ENCODE data around the gene CPA1.

CPA1 gene

DNA sequence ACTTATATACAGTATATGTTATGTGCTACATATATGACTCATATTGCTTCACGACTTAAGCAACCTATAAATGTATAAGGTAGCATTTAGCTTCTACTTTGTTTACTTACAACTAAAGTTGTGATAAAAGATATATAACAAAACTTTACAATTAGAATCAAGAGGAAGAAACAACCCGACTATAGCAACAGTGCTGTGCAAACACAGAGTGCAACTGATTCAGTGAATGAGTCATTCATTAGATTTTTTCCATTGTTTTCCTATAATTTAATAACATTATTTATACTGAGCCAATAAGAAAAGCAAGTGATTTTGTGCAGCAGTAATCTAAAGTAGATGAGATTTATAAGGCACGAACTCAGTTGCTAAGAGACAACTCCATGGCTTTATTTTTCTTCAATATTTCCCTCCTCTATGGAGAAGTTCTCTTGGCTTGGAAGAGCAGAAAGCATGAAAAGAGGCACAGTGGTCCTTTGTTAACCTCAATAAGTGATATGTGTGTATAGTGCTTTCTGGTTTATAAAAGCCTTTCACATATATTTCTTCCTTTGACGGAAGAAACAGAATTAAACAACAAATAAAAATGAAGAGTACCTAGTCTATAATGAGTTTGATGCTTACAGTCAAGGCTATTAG, 40.8 kb downstream of the CPA1 start:
- H3K4me3 ChIP-seq (ENCODE audit: control insufficient read depth, low read depth, low read length) = no peak overlapping the region

DNA sequence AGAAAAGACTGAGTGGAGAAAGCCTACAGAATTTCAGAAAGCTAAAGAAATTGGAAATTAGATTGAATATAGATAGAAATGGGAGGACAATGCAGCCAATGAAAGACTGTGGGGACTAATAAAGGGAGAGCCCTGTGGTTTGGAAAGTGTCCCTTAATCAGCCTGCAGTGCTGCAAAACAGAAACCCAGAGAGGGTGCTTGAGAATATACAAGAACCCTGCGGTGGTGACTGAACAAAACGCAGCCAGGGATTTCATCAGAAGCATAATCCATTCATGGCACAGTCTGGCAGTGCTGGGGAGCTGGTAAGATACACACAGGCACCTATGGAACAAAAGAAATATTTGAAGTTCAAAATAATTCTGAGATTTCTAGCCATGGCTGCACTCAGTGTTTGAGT, 41.4 kb downstream of the CPA1 start:
- H3K4me3 ChIP-seq (ENCODE audit: control insufficient read depth, low read depth, low read length) = no peak overlapping the region
- DNase-seq (ENCODE audit: low read depth) = peak; percentile 17
- TF ChIP-seq, protein P1, sequence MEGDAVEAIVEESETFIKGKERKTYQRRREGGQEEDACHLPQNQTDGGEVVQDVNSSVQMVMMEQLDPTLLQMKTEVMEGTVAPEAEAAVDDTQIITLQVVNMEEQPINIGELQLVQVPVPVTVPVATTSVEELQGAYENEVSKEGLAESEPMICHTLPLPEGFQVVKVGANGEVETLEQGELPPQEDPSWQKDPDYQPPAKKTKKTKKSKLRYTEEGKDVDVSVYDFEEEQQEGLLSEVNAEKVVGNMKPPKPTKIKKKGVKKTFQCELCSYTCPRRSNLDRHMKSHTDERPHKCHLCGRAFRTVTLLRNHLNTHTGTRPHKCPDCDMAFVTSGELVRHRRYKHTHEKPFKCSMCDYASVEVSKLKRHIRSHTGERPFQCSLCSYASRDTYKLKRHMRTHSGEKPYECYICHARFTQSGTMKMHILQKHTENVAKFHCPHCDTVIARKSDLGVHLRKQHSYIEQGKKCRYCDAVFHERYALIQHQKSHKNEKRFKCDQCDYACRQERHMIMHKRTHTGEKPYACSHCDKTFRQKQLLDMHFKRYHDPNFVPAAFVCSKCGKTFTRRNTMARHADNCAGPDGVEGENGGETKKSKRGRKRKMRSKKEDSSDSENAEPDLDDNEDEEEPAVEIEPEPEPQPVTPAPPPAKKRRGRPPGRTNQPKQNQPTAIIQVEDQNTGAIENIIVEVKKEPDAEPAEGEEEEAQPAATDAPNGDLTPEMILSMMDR (IDR thresholded peaks at IDR 0.05; ENCODE audit: control insufficient read depth, insufficient read depth, low read depth, low read length, missing control alignments) = no peak

More for the DNA sequence above, 40.8 kb downstream of the CPA1 start:
- TF ChIP-seq, protein P1 (IDR thresholded peaks at IDR 0.05; ENCODE audit: control insufficient read depth, insufficient read depth, low read depth, low read length, missing control alignments) = no peak
- no peak for DNase-seq (ENCODE audit: low read depth)

DNA sequence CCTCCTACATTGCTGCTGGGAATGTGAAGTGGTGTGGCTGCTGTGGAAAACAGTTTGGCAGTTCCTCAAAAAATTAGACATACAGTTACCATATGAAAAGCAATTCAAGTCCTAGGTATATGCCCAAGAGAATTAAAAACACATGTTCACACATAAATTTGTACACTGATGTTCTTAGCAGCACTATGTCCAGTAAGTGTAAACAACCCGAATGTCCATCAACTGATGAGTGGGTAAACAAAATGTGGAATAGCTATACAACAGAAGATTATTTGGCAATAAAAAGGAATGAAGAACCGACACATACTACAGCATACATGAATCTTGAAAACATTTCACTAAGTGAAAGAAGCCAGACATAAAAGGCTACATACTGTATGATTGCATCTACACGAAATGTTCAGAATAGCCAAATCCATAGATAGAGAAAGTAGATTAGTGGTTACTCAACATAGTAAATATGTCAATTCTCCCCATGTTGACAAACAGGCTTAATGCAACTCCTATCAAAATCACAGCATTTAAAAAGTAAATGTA, 43.3 kb downstream of the CPA1 start:
- TF ChIP-seq, protein P1 (IDR thresholded peaks at IDR 0.05; ENCODE audit: control insufficient read depth, insufficient read depth, low read depth, low read length, missing control alignments) = no peak
- no peak for DNase-seq (ENCODE audit: low read depth)
- no peak overlapping the region for H3K4me3 ChIP-seq (ENCODE audit: control insufficient read depth, low read depth, low read length)

DNA sequence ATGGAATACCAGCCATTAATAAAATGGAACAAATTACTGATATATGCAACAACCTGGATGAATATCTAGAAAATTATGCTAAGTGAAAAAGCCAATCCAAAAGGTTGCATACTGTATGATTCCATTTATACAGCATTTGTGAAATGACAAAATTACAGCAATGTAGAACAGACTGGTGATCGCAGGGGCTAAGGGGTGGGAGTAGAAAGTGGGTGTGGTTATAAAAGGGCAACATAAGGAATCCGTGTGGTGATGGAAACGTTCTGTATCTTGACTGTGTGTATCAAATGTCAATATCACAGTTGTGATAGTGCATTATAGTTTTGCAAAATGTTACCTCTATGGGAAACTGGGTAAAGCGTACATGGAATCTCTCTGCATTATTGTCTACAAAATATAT, 45.5 kb downstream of the CPA1 start:
- TF ChIP-seq, protein P1 (IDR thresholded peaks at IDR 0.05; ENCODE audit: control insufficient read depth, insufficient read depth, low read depth, low read length, missing control alignments) = no peak
- no peak overlapping the region for H3K4me3 ChIP-seq (ENCODE audit: control insufficient read depth, low read depth, low read length)
- DNase-seq (ENCODE audit: low read depth) = no peak

DNA sequence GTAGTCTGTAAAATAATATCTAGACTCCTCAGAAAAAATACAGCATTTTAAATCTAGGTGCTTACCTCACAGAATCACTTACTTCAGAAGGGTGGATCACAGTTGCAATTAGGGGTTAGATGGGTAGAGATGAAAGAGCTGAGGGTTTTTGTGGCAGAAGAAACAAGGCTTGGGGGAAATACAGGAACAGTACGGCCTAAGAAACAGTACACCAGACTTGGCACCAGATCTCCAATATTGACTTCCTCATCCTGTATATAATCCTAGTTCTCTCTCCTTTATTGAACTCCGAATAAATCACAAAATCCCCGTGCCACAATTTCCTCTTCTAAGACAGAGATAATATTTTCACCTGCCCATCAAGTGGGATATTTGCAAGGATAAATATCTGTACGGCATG, 46.3 kb downstream of the CPA1 start:
- H3K4me3 ChIP-seq (ENCODE audit: control insufficient read depth, low read depth, low read length) = no peak overlapping the region
- TF ChIP-seq, protein P1 (IDR thresholded peaks at IDR 0.05; ENCODE audit: control insufficient read depth, insufficient read depth, low read depth, low read length, missing control alignments) = no peak
- no peak for DNase-seq (ENCODE audit: low read depth)

DNA sequence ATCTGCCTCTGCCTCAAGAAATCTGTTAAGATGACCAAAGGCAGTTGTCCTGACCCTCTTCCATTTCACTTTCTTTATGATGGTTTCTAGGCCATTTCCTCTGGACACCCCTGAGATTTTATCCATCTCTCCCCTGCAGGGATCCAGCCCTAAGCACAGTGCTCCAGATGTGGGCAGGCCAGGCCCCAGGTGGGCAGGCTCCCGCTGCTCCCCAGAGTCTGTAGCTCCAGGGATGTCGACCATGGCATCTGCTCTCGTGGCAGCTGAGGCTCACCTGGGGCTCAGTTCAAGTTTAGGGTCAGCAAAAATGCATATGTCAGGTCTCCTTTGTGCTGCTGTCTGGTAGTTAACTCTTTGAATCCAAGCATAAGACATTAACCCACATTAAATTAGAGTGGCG, 48.7 kb downstream of the CPA1 start:
- no peak overlapping the region for H3K4me3 ChIP-seq (ENCODE audit: control insufficient read depth, low read depth, low read length)
- TF ChIP-seq, protein P1 (IDR thresholded peaks at IDR 0.05; ENCODE audit: control insufficient read depth, insufficient read depth, low read depth, low read length, missing control alignments) = no peak
- DNase-seq (ENCODE audit: low read depth) = no peak

Data from AG09309 (cell line).